GM12891 (cell line): ENCODE results near the gene FYB1.

ENCODE experiments used
- DNase-seq: peaks from one replicate; pipeline ENCODE4 v3.0.0; 2011; ENCODE audit warnings: low spot score; ENCODE audit not compliant: insufficient read length
- FAIRE-seq: peaks from 2 replicates; lab custom pipeline; 2011; peaks lifted over from hg19 to GRCh38; lab: Jason Lieb, UNC
- PAX5 ChIP-seq: IDR thresholded peaks from 2 replicates; pipeline ENCODE4 v1.6.1; 2011; ENCODE audit warnings: low read length, moderate library complexity, mild to moderate bottlenecking; ENCODE audit not compliant: insufficient read depth, severe bottlenecking
- POLR2A ChIP-seq: IDR thresholded peaks from 2 replicates; pipeline ENCODE4 v1.6.1; 2011; ENCODE audit warnings: low read depth, low read length, control low read depth
- POLR2AphosphoS5 ChIP-seq: IDR thresholded peaks from 2 replicates; pipeline ENCODE4 v1.6.1; 2011; ENCODE audit warnings: low read depth, low read length, control low read depth
- POU2F2 ChIP-seq: IDR thresholded peaks from 2 replicates; pipeline ENCODE4 v1.6.1; 2011; ENCODE audit warnings: low read depth, mild to moderate bottlenecking, control low read depth, low read length, moderate library complexity
- SPI1 ChIP-seq: IDR thresholded peaks from 2 replicates; pipeline ENCODE4 v1.6.1; 2011; ENCODE audit warnings: low read depth, low read length, control low read depth
- TAF1 ChIP-seq: IDR thresholded peaks from 2 replicates; pipeline ENCODE4 v1.6.1; 2011; ENCODE audit warnings: low read depth, low read length, control low read depth

FYB1 gene

DNA sequence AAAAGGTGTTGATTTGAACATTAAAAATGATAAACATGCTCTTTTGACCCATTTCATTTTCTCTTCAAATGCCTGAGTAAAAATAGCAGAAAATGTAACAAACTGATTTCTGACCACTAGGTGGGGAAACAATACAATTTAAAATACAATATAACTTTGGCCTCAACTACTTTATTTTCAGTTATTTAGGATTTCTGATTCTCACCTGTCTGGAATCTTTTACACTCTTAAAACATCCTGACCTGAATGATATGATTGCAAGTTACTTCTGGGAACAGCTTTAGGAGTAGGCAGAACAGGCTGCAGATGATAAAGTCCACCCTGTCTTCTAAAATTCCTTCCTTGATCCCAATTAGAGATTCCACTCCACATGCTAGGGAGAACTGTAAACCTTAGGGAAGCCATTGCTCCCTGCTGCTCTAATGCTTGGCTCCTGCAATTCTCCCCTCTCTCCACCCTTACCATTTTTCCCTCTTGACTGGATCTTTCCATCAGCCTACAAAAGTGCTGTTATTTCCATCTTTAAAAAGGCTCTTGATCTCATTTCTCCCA, 70.3 kb downstream of the FYB1 start:
- DNase-seq = no peak
- FAIRE-seq = no peak
- TF ChIP-seq TAF1 (no peak), POU2F2 (no peak), SPI1 (no peak), POLR2AphosphoS5 (no peak), POLR2A (no peak), PAX5 (no peak)

- FAIRE-seq (no peak), DNase-seq (no peak)
- TF ChIP-seq POLR2A (no peak), SPI1 (no peak), TAF1 (no peak), POU2F2 (no peak), PAX5 (no peak), POLR2AphosphoS5 (no peak)
Measured at GRCh38 chr5:39146831-39147540, 72.4 kb downstream of the FYB1 start.

DNA sequence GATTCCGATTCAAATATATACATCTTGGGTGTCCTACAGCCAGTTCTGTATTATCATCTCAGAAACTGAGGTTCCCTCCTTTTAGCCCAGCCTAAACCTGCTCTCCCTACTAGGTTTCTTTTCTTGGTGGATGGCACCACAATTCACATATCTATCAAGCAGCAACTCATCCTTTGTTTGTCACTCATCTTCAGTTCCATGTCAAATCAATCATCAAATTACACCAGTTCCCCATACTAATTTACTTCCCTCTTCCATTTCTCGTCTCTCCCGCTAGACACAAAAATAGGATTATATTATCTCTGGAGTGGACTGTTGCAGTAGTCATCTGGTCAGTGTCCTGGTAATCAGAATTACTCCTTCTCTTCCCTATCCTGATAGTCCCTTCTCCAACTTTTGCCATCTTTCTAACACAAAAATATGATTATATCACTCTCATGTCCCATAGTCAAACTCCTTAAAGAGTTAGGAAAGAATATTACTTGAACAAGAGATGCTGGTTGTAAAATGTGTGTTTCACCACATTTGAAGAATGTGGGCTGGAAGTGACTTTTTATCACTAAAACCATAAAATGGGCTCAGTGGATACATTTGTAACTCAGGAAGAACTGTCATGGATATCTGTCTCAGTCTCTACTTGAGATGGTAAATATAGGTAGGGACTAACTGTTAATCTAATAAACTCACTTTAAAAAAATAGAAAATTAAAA, 76.1 kb downstream of the FYB1 start:
- no peak for TF ChIP-seq PAX5
- no peak for TF ChIP-seq POLR2A
- no peak for TF ChIP-seq TAF1
- no peak for TF ChIP-seq POU2F2
- no peak for TF ChIP-seq SPI1
- FAIRE-seq (no peak), DNase-seq (no peak)

DNA sequence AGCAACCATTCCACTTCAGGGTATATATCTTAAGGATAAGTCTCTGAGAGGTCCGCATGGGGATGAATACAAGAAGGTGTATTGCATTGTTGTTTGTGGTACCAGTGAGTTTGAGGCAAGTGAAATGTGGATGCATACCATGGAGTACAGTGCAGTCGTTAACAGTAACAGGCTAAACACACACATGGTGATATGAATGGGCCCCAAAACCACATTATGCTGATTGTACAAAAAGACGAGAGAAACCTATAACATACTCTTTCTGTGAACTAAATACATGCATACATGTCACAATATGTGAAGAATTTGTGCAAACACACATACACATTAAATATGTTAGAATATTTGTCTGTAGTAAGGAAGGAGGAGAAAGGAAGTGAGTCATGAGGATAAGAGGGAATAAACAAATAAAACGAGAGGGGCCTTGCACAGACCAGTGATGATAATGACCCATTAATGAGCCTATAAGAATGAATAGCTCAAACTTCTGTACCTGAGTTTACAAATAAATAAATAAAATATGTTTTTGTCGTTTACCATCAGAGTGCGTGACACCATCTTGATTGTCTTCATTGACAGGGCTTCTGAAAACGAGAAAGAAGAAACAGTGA, 78.7 kb downstream of the FYB1 start:
- TF ChIP-seq PAX5 (no peak), POLR2AphosphoS5 (no peak), POLR2A (no peak), POU2F2 (no peak), SPI1 (no peak), TAF1 (no peak)
- DNase-seq (no peak), FAIRE-seq (no peak)

GRCh38 chr5:39138892-39139291, 80.5 kb downstream of the FYB1 start:
- FAIRE-seq (no peak), DNase-seq (no peak)
- TF ChIP-seq PAX5 (no peak), POLR2A (no peak), POU2F2 (no peak), SPI1 (no peak), POLR2AphosphoS5 (no peak), TAF1 (no peak)

DNA sequence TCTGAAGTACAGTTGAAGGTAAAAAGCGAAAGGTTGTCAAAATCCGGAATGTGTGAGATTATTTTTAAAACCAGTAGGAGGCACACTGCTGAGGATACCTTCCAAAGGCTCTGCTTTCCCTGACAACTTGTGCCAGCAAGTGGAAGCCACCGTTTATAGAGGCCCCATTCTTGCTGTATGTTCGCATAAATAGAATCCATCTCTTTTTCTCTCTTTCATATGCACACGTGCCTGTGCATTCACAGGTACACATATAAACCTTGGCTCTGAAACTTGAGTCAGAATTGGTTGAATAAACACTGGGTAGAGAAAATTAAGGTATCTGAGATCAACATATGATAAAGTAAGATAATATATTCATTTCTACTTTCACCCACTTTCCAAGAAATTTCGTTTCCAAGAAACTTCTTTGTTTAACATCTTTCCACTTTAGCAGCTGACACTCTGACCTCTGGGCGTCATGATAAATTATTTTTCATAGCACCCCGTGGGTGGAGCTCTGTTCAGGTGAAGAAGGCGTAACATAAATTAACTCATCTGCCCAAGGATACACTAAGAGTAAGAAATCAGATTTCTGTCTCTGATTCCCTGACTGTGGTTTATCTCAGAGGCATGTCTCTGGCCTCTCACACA, 81.4 kb downstream of the FYB1 start:
- TF ChIP-seq PAX5 (no peak), POLR2AphosphoS5 (no peak), POLR2A (no peak), SPI1 (no peak), TAF1 (no peak)
- DNase-seq (no peak), FAIRE-seq (no peak)

DNA sequence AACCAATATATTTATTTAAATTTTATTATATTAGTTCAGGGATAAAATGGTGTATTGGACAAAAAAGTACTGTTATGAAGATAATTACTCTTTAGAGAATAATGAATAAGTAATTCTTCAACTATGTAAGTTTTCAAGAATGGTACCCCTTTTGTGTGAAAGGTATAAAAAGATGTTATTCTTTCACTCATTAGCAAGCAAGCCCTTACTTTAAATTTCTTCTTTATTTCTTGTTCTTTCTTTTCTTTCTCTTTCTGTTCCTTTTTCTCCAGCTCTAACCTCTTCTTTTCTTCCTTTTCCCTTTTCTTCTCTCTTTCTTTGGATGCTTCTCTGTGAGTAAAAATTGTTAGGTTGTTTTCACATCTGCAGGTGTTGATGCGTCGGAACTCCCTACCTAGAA, 82.0 kb downstream of the FYB1 start:
- TF ChIP-seq SPI1 (no peak), TAF1 (no peak), POU2F2 (no peak), PAX5 (no peak), POLR2AphosphoS5 (no peak), POLR2A (no peak)
- DNase-seq (no peak), FAIRE-seq (no peak)

- no peak for DNase-seq
- no peak for FAIRE-seq
- TF ChIP-seq TAF1 (no peak), POLR2AphosphoS5 (no peak), PAX5 (no peak), POLR2A (no peak), POU2F2 (no peak), SPI1 (no peak)
Measured at GRCh38 chr5:39132792-39133191, 86.6 kb downstream of the FYB1 start.

- no peak for TF ChIP-seq SPI1
- no peak for TF ChIP-seq PAX5
- TF ChIP-seq POLR2A = no peak
- no peak for TF ChIP-seq POLR2AphosphoS5
- no peak for TF ChIP-seq POU2F2
- no peak for TF ChIP-seq TAF1
- DNase-seq (no peak), FAIRE-seq (no peak)
Measured at GRCh38 chr5:39132128-39132447, 87.3 kb downstream of the FYB1 start.
